Stimulated activated CD8-positive, alpha-beta memory T cell treated with anti-CD3 and anti-CD28 coated beads, Interleukin-12 subunit alpha, Interleukin-12 subunit beta, amount 100 ng/mL, for 1 hour (primary cell): ENCODE measurements around the gene DNAH6.
"Not testable (repeated sequence)": the region's sequence is repeated elsewhere in the genome, so short reads cannot be mapped to it uniquely, and the experiment has no call there.

ENCODE experiments used
- DNase-seq: peaks from one replicate; pipeline ENCODE4 v3.0.0-alpha.2; 2020; ENCODE audit warnings: low read depth

The DNAH6 gene

DNA sequence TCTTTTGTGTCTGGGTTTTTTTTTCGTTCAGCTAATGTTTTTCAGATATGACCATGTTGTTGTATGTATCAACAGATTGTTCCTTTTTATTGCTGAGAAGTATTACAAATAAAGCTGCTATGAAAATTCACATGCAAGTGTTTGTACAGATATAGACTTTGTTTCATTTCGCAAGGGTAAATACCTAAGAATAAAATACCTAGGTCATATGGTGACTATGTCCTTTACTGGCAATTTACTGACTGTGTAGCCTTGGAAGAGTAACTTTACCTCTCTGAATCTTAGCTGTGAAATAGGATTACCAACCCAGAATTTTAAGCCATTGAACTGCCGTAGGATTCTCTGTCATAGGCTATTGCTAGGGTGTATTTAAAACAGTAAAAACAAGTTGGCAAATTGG lies 19.0 kb upstream of the DNAH6 start:
- DNase-seq, result no peak

DNA sequence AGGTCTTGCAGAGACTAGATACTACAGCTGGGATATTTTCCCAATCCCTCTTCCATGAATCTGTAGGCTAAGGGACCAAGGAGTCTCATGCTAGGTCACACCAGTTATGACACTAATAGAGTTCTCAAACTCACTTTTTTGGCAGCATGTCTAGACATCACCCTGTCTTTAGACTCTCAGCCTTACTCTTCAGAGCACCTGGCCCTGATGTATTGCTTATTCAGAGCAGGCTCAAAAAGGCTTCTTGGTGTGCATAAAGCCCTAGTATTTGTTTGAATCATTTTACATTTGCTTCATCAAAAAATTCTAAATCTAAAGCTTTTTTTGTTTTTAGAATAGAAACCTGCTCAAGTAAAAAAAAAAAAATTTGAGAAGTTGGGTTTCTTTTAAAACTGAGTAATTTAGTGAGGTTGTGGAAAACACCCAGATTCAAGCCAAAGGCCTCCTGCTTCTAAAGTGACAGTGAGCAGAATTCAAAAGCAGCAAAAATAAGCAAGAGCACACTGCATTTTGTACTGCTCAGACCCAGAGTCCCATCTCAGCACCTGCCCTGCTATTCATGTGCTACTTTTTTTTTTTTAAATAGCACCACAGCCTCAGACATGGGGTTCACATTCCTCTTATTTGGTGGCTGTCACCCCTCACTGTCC lies 18.0 kb upstream of the DNAH6 start:
- no peak for DNase-seq

GRCh38 chr2:84511024-84511423 lies 5.3 kb upstream of the DNAH6 start:
- not testable (repeated sequence) for DNase-seq

GRCh38 chr2:84515788-84516187 lies 510 bp upstream of the DNAH6 start:
- no peak for DNase-seq

GRCh38 chr2:84519332-84519957 lies 3.1 kb downstream of the DNAH6 start:
- no peak for DNase-seq

- no peak for DNase-seq
These were observed 10.3 kb downstream of the DNAH6 start for GRCh38 chr2:84526562-84526961.

DNA sequence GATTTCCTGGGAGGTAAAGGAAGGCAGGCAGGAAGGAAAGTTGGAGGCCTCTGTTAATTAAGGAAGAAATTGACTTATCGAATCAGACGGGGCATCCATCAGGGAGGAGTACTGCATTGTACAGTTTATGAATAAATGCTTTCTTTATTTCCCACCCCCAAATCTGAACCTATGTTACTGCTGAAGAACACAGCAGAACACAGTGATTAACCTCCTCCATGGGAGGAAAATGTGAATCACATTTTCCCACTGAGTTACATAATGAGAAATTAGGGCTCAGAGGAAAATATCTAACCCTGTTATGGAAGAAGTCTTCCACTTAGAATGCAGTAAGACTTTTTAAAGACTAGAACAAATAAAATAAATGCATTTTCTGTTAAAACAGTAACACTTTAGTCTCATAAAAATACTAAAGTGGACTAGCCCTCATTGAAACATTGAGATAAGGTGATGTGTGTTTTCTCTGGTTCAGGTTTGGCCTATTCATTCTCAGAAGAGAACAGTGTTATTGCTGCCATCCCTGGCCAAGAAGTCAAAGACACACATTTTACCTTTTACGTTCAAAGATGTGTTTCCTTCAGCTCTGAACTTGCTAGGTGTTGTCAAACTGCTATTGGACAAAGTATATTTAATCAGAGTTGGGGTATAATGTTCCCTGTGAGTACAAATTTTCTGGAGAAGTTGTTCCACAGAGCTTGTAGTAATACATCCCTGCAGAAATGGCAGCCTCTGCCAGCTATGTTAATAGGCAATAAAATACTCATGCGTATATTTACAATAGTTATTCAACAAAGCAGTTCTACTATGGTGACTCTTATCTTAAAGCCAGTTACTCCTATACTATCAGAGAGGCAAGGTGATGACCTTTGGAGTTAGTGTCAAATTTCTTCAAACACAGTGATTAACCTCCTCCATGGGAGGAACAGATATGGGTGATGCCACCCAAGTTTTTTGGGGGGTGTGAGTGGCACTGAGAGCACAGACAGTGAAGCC lies 11.1 kb downstream of the DNAH6 start:
- no peak for DNase-seq

DNA sequence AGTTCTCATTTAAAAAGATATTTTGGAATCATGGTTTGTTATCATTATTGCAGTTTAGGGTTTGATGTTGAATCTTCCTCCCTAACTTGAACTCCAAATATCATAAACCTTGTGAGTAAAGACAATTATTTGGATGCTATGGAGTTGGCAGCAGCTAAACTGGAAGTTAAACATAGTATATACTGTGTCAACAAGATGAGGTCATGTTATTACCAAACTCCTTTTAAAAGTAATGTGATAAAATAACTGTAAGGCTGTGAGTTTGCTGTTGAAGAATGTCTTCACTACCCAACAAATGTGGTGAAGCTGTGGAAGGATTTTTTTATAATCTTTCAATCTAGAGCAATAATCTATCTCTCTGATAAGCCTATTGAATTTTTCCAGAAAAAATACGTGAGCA lies 16.0 kb downstream of the DNAH6 start:
- no peak for DNase-seq

DNA sequence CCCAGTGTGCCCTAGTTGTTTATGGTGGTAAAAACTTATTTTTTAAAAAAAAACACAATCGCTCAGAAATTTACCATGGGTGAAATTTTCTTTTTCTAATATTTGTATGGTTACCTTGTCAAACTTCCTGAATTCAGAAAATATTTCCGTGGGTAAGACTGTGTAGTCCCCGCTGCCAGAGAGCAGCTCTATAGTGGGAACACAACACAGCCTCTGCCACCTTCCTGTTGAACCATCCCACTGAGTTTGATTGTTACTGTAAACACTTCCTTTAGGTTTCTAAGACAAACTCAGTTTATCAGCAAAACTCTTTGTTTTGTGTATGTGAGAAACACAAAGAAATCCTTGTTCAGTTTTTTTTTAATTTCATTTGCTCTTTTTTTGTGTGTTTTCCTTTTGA lies 17.9 kb downstream of the DNAH6 start:
- no peak for DNase-seq

- DNase-seq, result no peak
These were observed 21.0 kb downstream of the DNAH6 start for GRCh38 chr2:84537251-84537650.

DNA sequence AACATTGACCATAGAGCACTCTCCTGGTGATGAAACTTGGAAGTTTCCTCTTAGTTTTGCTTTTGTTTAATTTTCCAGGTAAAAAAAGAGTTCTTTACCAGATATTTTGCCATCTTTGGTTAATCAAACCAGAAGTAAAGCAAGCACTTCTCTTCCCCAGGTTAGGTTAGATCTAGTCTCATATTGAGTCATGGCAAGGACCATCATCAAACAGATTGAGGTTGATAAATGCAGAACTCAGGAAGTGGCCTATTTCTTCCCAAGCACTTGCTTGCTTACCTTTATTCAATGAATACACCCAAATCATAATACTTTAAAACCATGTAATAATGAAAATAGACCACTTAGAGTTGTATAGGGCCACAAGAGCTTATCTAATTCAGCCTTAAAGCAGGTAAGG lies 23.4 kb downstream of the DNAH6 start:
- no peak for DNase-seq

DNA sequence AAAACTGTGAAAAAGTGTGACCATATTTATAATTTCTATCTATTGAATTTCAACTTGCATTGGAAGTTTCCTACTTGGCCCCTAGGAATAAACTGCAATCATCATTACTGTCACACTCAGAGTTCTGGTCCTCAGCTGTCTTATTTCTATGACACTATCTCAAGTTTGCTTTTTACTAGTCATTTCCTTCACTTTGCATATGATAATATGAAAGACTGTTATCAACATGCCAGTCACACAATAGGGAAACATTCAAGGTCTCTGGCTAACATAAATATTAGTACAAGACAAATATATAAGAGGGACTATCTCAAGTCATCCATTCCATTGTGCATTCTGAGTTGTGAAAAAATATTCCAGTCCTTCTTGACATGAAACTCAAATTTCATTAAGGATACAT lies 28.7 kb downstream of the DNAH6 start:
- no peak for DNase-seq

- DNase-seq, result no peak
These were observed 30.3 kb downstream of the DNAH6 start for GRCh38 chr2:84546551-84546950.

GRCh38 chr2:84548303-84548702 lies 32.0 kb downstream of the DNAH6 start:
- no peak for DNase-seq

DNA sequence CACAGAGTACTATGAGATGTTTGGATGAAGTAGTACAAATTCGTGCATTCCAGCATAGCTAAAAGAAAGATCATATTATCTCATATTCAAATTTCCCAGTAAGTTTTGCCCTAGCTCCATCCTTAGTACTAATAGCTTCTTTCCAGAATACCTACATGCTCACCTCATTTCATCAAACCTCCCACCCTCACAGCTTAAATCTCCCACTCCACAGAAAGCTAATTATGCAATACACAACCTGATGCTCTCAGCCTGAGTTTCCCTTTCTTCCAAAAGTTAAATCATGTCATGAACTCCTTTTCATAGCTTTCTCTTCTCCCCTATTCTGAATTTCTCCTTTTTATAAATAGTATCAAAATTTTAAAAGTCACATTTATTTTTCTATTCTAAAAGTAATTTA lies 34.6 kb downstream of the DNAH6 start:
- no peak for DNase-seq

DNA sequence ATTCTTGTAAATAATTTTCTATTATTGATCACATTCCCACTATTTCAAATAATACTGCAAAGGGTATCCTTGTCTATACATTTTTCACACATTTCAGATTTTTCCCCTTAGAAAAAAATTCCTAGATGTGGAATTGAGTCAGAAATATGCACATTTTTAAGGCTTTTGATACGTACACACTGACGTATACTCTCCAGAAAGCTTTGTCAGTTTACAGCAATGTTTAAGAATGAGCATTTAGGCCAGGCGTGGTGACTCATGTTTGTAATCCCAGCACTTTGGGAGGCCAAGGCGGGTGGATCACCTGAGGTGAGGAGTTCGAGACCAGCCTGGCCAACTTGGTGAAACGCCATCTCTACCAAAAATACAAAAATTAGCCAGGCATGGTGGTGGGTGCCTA lies 35.2 kb downstream of the DNAH6 start:
- DNase-seq, result not testable (repeated sequence)

- DNase-seq, result no peak
These were observed 39.9 kb downstream of the DNAH6 start for GRCh38 chr2:84556190-84556589.

DNA sequence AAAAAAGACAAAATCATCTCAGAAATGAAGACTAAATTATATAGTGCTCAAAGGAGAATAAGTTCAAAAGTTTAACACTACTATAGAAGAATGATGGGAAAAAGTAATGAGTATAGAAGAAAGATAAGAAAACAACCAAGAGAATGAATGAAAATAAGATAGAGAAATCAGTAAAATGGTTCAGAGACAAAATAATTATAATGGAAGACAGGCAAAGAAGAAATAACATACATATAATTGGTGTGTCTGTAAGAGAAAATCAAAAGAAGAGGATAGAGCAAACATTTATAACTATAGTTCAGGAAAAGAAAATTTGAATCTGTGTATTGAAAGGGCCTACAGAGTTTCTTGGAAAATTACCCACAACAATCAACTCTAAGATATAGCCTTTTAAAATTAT lies 43.5 kb downstream of the DNAH6 start:
- DNase-seq, result no peak

GRCh38 chr2:84579661-84580060 lies 63.4 kb downstream of the DNAH6 start:
- no peak for DNase-seq

DNA sequence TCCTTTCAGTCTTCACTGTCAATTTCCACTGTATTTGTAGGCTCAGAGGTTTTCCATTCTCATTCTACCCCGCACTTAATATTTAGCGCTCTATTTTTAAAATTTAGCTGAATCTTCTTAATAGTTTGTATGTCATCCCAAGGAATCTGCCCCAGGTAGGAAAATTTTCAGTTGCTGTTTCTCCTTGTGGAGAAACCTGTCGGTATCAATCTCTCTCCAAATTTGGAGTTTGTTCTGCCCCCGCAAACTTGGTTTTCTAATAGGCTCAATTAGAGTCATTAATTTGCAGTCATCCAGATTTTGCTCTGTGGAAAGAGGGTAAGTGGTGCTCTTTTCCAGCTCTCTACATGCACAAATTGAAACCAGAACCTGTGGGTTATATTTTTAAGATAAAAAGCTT lies 87.6 kb downstream of the DNAH6 start:
- DNase-seq, result no peak

- no peak for DNase-seq
These were observed 96.8 kb downstream of the DNAH6 start for GRCh38 chr2:84613082-84613481.

DNA sequence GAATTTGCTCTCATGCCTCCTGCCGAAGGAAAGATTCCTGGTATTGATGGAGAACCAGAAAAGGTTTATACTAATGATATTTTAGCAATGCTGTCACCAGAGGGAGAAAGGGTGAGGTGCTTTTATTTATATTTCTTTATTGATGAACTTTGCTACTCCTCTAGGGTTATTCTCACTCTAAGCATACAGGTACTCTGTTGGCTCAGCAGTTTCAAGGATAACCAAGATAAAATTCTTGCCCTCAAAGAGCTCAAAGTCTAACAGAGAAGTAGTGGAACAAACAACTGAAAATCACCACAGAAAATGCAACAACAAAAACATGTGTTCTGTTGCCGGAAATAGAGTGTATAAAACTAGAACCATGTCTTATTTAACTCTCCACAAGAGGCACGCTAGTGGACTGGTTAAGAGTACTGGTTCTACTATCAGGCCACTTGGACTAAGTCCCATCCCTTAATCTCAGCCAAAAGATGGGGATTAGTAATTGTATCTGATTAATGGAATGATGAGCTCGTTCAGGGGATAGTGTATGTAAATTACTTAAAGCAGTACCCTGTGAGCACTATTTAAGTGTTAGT lies 103.6 kb downstream of the DNAH6 start:
- no peak for DNase-seq

GRCh38 chr2:84628486-84628885 lies 112.2 kb downstream of the DNAH6 start:
- DNase-seq, result no peak
